Adrenal gland (tissue), 5 donors: ENCODE results near the gene DOCK1.
"Not testable (repeated sequence)": the region's sequence is repeated elsewhere in the genome, so short reads cannot be mapped to it uniquely, and the experiment has no call there.

ENCODE experiments used
- CTCF ChIP-seq, 6 experiments: fragments of 450-650 bp in 4 of 6; fragments of 200-600 bp in 2 of 6; sonication (generic) in 1 of 6; IDR thresholded peaks; 1 replicate in 5 of 6; 2 replicates in 1 of 6; pipeline versions ENCODE4 v1.5.1 to v1.8.0; 2016 to 2021; ENCODE audit warnings: antibody characterized with exemption in 6 of 6, mild to moderate bottlenecking in 2 of 6, moderate library complexity in 1 of 6
- POLR2A ChIP-seq, 2 donors: fragments of 450-650 bp; IDR thresholded peaks; one replicate each; pipeline ENCODE4 v1.6.1; 2017; ENCODE audit warnings: antibody characterized with exemption in 2 of 2, mild to moderate bottlenecking in 2 of 2, moderate library complexity in 1 of 2
- donor health status: DM: no; HTN: no; CAD: no.

DNA sequence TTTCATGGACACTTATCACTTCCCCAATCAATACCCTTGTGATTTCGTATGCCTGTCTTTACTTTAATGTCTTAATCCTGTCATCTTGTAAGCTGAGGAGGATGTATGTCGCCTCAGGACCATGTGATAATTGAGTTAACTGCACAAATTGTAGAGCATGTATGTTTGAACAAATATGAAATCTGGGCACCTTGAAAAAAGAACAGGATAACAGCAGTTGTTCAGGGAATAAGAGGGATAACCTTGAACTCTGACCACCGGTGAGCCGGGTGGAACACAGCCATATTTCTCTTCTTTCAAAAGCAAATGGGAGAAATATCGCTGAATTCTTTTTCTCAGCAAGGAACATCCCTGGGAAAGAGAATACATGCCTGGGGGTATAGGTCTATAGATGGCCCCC, 14.4 kb upstream of the DOCK1 start:
- not testable (repeated sequence) for TF ChIP-seq POLR2A, CTCF (IDR thresholded peaks at IDR 0.05)
